ENCODE data around the gene ARIH1. TPM values are rescaled to one million over a fixed set of nuclear protein-coding genes. Genes with fewer than 3 reads are reported as not detected.

ARIH1 gene
- total and polyA plus RNA-seq, 2 of the 8 experiments (the other 6 are each of a cell fraction or from before 2014, with no cell fraction given) = 32.7 to 179 TPM

GRCh38 chr15:72472992-72473610 is 1.0 kb upstream of the ARIH1 start (continued):
- TF ChIP-seq, protein P1, sequence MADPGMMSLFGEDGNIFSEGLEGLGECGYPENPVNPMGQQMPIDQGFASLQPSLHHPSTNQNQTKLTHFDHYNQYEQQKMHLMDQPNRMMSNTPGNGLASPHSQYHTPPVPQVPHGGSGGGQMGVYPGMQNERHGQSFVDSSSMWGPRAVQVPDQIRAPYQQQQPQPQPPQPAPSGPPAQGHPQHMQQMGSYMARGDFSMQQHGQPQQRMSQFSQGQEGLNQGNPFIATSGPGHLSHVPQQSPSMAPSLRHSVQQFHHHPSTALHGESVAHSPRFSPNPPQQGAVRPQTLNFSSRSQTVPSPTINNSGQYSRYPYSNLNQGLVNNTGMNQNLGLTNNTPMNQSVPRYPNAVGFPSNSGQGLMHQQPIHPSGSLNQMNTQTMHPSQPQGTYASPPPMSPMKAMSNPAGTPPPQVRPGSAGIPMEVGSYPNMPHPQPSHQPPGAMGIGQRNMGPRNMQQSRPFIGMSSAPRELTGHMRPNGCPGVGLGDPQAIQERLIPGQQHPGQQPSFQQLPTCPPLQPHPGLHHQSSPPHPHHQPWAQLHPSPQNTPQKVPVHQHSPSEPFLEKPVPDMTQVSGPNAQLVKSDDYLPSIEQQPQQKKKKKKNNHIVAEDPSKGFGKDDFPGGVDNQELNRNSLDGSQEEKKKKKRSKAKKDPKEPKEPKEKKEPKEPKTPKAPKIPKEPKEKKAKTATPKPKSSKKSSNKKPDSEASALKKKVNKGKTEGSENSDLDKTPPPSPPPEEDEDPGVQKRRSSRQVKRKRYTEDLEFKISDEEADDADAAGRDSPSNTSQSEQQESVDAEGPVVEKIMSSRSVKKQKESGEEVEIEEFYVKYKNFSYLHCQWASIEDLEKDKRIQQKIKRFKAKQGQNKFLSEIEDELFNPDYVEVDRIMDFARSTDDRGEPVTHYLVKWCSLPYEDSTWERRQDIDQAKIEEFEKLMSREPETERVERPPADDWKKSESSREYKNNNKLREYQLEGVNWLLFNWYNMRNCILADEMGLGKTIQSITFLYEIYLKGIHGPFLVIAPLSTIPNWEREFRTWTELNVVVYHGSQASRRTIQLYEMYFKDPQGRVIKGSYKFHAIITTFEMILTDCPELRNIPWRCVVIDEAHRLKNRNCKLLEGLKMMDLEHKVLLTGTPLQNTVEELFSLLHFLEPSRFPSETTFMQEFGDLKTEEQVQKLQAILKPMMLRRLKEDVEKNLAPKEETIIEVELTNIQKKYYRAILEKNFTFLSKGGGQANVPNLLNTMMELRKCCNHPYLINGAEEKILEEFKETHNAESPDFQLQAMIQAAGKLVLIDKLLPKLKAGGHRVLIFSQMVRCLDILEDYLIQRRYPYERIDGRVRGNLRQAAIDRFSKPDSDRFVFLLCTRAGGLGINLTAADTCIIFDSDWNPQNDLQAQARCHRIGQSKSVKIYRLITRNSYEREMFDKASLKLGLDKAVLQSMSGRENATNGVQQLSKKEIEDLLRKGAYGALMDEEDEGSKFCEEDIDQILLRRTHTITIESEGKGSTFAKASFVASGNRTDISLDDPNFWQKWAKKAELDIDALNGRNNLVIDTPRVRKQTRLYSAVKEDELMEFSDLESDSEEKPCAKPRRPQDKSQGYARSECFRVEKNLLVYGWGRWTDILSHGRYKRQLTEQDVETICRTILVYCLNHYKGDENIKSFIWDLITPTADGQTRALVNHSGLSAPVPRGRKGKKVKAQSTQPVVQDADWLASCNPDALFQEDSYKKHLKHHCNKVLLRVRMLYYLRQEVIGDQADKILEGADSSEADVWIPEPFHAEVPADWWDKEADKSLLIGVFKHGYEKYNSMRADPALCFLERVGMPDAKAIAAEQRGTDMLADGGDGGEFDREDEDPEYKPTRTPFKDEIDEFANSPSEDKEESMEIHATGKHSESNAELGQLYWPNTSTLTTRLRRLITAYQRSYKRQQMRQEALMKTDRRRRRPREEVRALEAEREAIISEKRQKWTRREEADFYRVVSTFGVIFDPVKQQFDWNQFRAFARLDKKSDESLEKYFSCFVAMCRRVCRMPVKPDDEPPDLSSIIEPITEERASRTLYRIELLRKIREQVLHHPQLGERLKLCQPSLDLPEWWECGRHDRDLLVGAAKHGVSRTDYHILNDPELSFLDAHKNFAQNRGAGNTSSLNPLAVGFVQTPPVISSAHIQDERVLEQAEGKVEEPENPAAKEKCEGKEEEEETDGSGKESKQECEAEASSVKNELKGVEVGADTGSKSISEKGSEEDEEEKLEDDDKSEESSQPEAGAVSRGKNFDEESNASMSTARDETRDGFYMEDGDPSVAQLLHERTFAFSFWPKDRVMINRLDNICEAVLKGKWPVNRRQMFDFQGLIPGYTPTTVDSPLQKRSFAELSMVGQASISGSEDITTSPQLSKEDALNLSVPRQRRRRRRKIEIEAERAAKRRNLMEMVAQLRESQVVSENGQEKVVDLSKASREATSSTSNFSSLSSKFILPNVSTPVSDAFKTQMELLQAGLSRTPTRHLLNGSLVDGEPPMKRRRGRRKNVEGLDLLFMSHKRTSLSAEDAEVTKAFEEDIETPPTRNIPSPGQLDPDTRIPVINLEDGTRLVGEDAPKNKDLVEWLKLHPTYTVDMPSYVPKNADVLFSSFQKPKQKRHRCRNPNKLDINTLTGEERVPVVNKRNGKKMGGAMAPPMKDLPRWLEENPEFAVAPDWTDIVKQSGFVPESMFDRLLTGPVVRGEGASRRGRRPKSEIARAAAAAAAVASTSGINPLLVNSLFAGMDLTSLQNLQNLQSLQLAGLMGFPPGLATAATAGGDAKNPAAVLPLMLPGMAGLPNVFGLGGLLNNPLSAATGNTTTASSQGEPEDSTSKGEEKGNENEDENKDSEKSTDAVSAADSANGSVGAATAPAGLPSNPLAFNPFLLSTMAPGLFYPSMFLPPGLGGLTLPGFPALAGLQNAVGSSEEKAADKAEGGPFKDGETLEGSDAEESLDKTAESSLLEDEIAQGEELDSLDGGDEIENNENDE (IDR thresholded peaks at IDR 0.05; ENCODE audit: insufficient replicate concordance, low read length) = no peak
- TF ChIP-seq RBBP5 (IDR thresholded peaks at IDR 0.05; ENCODE audit: borderline replicate concordance, low read depth, low read length) (no peak), KDM4A (IDR thresholded peaks at IDR 0.05; ENCODE audit: low read depth, low read length, severe bottlenecking) (no peak), SIN3A (conservative IDR thresholded peaks at IDR 0.05 in 1 of 2, IDR thresholded peaks at IDR 0.05 in 1 of 2; ENCODE audit: low read depth in 1 of 2, low read length in 2 of 2) (no peak)
